ENCODE data around the gene C11orf58. TPM values are rescaled to one million over a fixed set of nuclear protein-coding genes. Genes with fewer than 3 reads are reported as not detected.
A peak's percentile ranks its signal among the peaks of the same experiment; 100 is the strongest.

The C11orf58 gene
- total and polyA plus RNA-seq, 2 experiments from 2014 or later, result 164 to 280 TPM

DNA sequence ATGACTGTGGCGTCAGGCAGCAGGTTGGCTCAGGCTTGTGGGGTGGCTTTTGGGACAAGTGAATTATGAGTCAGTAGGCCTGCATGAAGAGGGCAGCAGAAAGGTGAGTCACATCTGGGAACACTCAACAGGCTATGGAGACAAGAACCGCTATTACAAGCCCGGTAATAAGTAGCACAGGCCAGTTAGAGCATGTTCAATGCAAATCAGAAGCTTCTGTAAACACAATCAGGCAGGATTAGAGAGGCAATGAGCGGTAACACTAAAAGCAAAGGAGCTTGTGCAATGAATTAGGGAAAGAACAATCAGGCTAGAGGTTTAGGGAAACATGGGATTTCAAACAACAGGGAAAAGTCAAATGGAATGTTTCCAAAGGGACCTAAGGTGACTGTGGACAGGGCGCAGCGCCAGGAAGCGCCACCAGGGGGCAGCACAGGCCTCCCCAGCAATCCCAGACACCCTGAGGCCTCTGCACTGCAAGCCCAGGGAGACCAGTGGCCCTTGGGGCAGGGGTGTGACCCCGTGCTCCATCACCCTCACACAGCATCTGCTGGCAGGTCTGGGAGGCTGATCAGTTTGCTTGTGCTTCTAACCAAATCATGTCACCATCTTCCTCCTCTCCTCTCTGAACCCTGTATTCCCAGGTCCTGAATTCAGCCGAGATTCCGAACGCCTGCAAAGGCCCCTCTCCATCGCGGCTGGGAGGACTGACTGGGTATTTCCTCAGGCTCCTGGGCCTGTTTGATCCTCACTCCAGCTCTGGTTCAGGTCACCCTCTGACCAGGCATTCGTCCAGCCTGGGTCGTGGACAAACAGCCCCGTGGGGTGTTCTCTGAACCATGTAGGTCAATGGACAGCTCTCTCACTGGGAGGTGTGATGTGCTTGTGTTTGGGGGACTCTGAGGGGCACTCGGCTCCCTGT lies 50.0 kb downstream of the C11orf58 start:
- H3K4me1 Mint-ChIP-seq, result no peaks in the 10 kb centered on the region
- H3F3A ChIP-seq (replicated peaks; ENCODE audit: low read depth), result no peaks in the 10 kb centered on the region
- H3K79me2 ChIP-seq (replicated peaks; ENCODE audit: insufficient read depth), result no peaks in the 10 kb centered on the region
- TF ChIP-seq CREB1 (CRISPR knock-in tag; IDR thresholded peaks at IDR 0.05; ENCODE audit: low read depth), result no peak
- TF ChIP-seq, protein P1, sequence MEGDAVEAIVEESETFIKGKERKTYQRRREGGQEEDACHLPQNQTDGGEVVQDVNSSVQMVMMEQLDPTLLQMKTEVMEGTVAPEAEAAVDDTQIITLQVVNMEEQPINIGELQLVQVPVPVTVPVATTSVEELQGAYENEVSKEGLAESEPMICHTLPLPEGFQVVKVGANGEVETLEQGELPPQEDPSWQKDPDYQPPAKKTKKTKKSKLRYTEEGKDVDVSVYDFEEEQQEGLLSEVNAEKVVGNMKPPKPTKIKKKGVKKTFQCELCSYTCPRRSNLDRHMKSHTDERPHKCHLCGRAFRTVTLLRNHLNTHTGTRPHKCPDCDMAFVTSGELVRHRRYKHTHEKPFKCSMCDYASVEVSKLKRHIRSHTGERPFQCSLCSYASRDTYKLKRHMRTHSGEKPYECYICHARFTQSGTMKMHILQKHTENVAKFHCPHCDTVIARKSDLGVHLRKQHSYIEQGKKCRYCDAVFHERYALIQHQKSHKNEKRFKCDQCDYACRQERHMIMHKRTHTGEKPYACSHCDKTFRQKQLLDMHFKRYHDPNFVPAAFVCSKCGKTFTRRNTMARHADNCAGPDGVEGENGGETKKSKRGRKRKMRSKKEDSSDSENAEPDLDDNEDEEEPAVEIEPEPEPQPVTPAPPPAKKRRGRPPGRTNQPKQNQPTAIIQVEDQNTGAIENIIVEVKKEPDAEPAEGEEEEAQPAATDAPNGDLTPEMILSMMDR (conservative IDR thresholded peaks at IDR 0.05; ENCODE audit: low read depth in 2 of 2), result peak; percentile 87 to 95
- H3K9me2 ChIP-seq (ENCODE audit: insufficient read depth), result no peaks in the 10 kb centered on the region
- H3K4me3 ChIP-seq, result no peak overlapping the region
- no peaks in the 10 kb centered on the region for H3K4me1 ChIP-seq (ENCODE audit: insufficient read depth)
- ATAC-seq, result peak; percentile 89
- no peak overlapping the region for H3K4me2 ChIP-seq
- H3K4me3 Mint-ChIP-seq, result no peak overlapping the region
- H3K27me3 Mint-ChIP-seq (ENCODE audit: insufficient read depth, low read depth, poor library complexity), result peaks cover 1% of the 10 kb centered on the region
- no peaks in the 10 kb centered on the region for H3K9me3 Mint-ChIP-seq
- peak overlapping the region; percentile 6; the same call in 1 of the 2 replicates for H3K27ac Mint-ChIP-seq
- peak; percentile 83 for DNase-seq (ENCODE audit: low spot score)
- H2AFZ ChIP-seq, result no peak overlapping the region
- no peaks in the 10 kb centered on the region for H3K36me3 ChIP-seq (ENCODE audit: insufficient read depth)
- H3K27me3 ChIP-seq (ENCODE audit: insufficient read depth), result no peaks in the 10 kb centered on the region
- no peaks in the 10 kb centered on the region; the same call in 2 of the 3 replicates for H3K36me3 Mint-ChIP-seq (ENCODE audit: low read depth)
- no peaks in the 10 kb centered on the region for H4K20me1 ChIP-seq (replicated peaks; ENCODE audit: insufficient read depth)
- H3K27ac ChIP-seq (ENCODE audit: low read depth), result no peak overlapping the region

DNA sequence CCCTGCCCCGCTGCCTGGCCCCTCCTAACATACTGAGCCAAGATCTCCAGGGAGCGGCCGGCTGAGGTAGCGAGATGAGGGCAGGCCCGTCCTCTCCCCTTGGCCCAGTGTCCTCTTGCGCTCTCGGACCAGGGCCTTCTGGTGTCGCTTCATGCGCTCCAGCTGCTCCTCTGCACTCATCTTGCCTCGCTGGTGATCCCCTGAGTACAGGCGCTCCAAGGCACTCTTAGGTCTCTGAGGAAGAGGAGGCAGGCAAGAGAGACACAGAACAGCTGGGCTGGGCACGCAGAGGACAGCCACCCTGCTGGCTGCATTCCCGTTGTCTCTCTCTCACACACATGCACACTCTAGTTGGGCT lies 50.6 kb downstream of the C11orf58 start:
- no peak overlapping the region for H3K27ac ChIP-seq (ENCODE audit: low read depth)
- H3K27me3 Mint-ChIP-seq (ENCODE audit: insufficient read depth, low read depth, poor library complexity), result peaks cover 1% of the 10 kb centered on the region
- no peaks in the 10 kb centered on the region for H3K36me3 ChIP-seq (ENCODE audit: insufficient read depth)
- no peaks in the 10 kb centered on the region for H3K9me2 ChIP-seq (ENCODE audit: insufficient read depth)
- H4K20me1 ChIP-seq (replicated peaks; ENCODE audit: insufficient read depth), result no peaks in the 10 kb centered on the region
- H3K4me1 ChIP-seq (ENCODE audit: insufficient read depth), result no peaks in the 10 kb centered on the region
- ATAC-seq (no peak), DNase-seq (ENCODE audit: low spot score) (no peak)
- H2AFZ ChIP-seq, result no peak overlapping the region
- H3K79me2 ChIP-seq (replicated peaks; ENCODE audit: insufficient read depth), result no peaks in the 10 kb centered on the region
- no peaks in the 10 kb centered on the region for H3F3A ChIP-seq (replicated peaks; ENCODE audit: low read depth)
- H3K4me1 Mint-ChIP-seq, result no peaks in the 10 kb centered on the region
- no peaks in the 10 kb centered on the region for H3K27me3 ChIP-seq (ENCODE audit: insufficient read depth)
- H3K9me3 Mint-ChIP-seq, result no peaks in the 10 kb centered on the region
- H3K36me3 Mint-ChIP-seq (ENCODE audit: low read depth), result peaks cover 3% of the 10 kb centered on the region; the same call in 2 of the 3 replicates
- H3K4me3 Mint-ChIP-seq, result no peak overlapping the region
- H3K27ac Mint-ChIP-seq, result no peak overlapping the region
- H3K4me3 ChIP-seq, result no peak overlapping the region
- H3K4me2 ChIP-seq, result no peak overlapping the region
- TF ChIP-seq STAT1 (IDR thresholded peaks at IDR 0.05; ENCODE audit: unreplicated experiment), result no peak
- TF ChIP-seq NANOG (IDR thresholded peaks at IDR 0.05; ENCODE audit: borderline replicate concordance), result no peak
- no peak for TF ChIP-seq POLR2AphosphoS5 (IDR thresholded peaks at IDR 0.05; ENCODE audit: low read depth)
- TF ChIP-seq, protein P2, sequence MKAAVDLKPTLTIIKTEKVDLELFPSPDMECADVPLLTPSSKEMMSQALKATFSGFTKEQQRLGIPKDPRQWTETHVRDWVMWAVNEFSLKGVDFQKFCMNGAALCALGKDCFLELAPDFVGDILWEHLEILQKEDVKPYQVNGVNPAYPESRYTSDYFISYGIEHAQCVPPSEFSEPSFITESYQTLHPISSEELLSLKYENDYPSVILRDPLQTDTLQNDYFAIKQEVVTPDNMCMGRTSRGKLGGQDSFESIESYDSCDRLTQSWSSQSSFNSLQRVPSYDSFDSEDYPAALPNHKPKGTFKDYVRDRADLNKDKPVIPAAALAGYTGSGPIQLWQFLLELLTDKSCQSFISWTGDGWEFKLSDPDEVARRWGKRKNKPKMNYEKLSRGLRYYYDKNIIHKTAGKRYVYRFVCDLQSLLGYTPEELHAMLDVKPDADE (IDR thresholded peaks at IDR 0.05), result no peak
- TF ChIP-seq, protein P3, sequence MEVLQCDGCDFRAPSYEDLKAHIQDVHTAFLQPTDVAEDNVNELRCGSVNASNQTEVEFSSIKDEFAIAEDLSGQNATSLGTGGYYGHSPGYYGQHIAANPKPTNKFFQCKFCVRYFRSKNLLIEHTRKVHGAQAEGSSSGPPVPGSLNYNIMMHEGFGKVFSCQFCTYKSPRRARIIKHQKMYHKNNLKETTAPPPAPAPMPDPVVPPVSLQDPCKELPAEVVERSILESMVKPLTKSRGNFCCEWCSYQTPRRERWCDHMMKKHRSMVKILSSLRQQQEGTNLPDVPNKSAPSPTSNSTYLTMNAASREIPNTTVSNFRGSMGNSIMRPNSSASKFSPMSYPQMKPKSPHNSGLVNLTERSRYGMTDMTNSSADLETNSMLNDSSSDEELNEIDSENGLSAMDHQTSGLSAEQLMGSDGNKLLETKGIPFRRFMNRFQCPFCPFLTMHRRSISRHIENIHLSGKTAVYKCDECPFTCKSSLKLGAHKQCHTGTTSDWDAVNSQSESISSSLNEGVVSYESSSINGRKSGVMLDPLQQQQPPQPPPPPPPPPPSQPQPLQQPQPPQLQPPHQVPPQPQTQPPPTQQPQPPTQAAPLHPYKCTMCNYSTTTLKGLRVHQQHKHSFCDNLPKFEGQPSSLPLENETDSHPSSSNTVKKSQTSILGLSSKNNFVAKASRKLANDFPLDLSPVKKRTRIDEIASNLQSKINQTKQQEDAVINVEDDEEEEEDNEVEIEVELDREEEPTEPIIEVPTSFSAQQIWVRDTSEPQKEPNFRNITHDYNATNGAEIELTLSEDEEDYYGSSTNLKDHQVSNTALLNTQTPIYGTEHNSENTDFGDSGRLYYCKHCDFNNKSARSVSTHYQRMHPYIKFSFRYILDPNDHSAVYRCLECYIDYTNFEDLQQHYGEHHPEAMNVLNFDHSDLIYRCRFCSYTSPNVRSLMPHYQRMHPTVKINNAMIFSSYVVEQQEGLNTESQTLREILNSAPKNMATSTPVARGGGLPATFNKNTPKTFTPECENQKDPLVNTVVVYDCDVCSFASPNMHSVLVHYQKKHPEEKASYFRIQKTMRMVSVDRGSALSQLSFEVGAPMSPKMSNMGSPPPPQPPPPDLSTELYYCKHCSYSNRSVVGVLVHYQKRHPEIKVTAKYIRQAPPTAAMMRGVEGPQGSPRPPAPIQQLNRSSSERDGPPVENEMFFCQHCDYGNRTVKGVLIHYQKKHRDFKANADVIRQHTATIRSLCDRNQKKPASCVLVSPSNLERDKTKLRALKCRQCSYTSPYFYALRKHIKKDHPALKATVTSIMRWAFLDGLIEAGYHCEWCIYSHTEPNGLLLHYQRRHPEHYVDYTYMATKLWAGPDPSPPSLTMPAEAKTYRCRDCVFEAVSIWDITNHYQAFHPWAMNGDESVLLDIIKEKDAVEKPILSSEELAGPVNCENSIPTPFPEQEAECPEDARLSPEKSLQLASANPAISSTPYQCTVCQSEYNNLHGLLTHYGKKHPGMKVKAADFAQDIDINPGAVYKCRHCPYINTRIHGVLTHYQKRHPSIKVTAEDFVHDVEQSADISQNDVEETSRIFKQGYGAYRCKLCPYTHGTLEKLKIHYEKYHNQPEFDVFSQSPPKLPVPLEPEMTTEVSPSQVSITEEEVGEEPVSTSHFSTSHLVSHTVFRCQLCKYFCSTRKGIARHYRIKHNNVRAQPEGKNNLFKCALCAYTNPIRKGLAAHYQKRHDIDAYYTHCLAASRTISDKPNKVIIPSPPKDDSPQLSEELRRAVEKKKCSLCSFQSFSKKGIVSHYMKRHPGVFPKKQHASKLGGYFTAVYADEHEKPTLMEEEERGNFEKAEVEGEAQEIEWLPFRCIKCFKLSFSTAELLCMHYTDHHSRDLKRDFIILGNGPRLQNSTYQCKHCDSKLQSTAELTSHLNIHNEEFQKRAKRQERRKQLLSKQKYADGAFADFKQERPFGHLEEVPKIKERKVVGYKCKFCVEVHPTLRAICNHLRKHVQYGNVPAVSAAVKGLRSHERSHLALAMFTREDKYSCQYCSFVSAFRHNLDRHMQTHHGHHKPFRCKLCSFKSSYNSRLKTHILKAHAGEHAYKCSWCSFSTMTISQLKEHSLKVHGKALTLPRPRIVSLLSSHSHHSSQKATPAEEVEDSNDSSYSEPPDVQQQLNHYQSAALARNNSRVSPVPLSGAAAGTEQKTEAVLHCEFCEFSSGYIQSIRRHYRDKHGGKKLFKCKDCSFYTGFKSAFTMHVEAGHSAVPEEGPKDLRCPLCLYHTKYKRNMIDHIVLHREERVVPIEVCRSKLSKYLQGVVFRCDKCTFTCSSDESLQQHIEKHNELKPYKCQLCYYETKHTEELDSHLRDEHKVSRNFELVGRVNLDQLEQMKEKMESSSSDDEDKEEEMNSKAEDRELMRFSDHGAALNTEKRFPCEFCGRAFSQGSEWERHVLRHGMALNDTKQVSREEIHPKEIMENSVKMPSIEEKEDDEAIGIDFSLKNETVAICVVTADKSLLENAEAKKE (CRISPR knock-in tag; IDR thresholded peaks at IDR 0.05), result no peak
- TF ChIP-seq, protein P1 (conservative IDR thresholded peaks at IDR 0.05; ENCODE audit: low read depth in 2 of 2), result no peak
- no peak for TF ChIP-seq ZNF331 (CRISPR knock-in tag; IDR thresholded peaks at IDR 0.05; ENCODE audit: low read depth)

Measured in GM23338 (cell line).